Thyroid gland (tissue), 4 donors: ENCODE measurements around the gene CCDC136. TPM values are rescaled to one million over a fixed set of nuclear protein-coding genes. Genes with fewer than 3 reads are reported as not detected.

Experiments used
- DNase-seq, 2 donors: peaks; one replicate each; pipeline ENCODE4 v3.0.0-alpha.2; 2019
- H3K27ac ChIP-seq, 3 donors: fragments of 200-600 bp; sonication (generic); 1 replicate in 2 of 3; 2 replicates in 1 of 3; pipeline ENCODE4 v1.5.1; 2016 to 2019; ENCODE audit warnings: mild to moderate bottlenecking in 1 of 3, moderate library complexity in 1 of 3
- H3K27me3 ChIP-seq: fragments of 200-600 bp; sonication (generic); one replicate; pipeline ENCODE4 v1.5.1; 2019
- H3K36me3 ChIP-seq, 2 donors: fragments of 200-600 bp; sonication (generic); one replicate each; pipeline ENCODE4 v1.5.1; 2016 to 2019
- H3K4me1 ChIP-seq, 2 donors: fragments of 200-600 bp; sonication (generic); one replicate each; pipeline ENCODE4 v1.5.1; 2017 to 2019
- H3K4me3 ChIP-seq, 3 donors: fragments of 200-600 bp; sonication (generic); replicated peaks in 1 of 3; 1 replicate in 2 of 3; 2 replicates in 1 of 3; pipeline ENCODE4 v1.5.1; 2016; ENCODE audit warnings: mild to moderate bottlenecking in 1 of 3
- H3K9me3 ChIP-seq: fragments of 200-600 bp; sonication (generic); one replicate; pipeline ENCODE4 v1.5.1; 2017
- POLR2A ChIP-seq, 2 donors: fragments of 450-650 bp; IDR thresholded peaks; one replicate each; pipeline ENCODE4 v1.6.1; 2017; ENCODE audit warnings: antibody characterized with exemption in 2 of 2, mild to moderate bottlenecking in 2 of 2, moderate library complexity in 1 of 2
- WGBS, 2 donors: methylation state at CpG; one replicate each; pipeline ENCODE4 v1.1.5; 2017; 5-methylcytosine and 5-hydroxymethylcytosine counted together
- intact Hi-C: fragments of 100-400 bp; cut with DNase I; formaldehyde crosslinking; loops from one replicate; pipeline ENCODE4 v1.15.1; 2023
- total RNA-seq, 4 donors: library from RNA; depleted of rRNA; stranded (reverse); fragments of >200 nt; gene quantifications; one replicate each; pipeline ENCODE4 v1.2.3, GENCODE V29; 2016
- TF ChIP-seq, protein P1 (sequence below), 6 experiments: fragments of 200-600 bp in 3 of 6; fragments of 450-650 bp in 3 of 6; sonication (generic) in 3 of 6; IDR thresholded peaks; one replicate each; pipeline ENCODE4 v1.5.1; 2016 to 2019; ENCODE audit warnings: antibody characterized with exemption in 6 of 6, mild to moderate bottlenecking in 2 of 6, inconsistent platforms in 1 of 6, moderate library complexity in 1 of 6

CCDC136 gene
- total RNA-seq, 4 donors from 2014 or later = 4.4 to 4.9 (median 4.6) TPM

DNA sequence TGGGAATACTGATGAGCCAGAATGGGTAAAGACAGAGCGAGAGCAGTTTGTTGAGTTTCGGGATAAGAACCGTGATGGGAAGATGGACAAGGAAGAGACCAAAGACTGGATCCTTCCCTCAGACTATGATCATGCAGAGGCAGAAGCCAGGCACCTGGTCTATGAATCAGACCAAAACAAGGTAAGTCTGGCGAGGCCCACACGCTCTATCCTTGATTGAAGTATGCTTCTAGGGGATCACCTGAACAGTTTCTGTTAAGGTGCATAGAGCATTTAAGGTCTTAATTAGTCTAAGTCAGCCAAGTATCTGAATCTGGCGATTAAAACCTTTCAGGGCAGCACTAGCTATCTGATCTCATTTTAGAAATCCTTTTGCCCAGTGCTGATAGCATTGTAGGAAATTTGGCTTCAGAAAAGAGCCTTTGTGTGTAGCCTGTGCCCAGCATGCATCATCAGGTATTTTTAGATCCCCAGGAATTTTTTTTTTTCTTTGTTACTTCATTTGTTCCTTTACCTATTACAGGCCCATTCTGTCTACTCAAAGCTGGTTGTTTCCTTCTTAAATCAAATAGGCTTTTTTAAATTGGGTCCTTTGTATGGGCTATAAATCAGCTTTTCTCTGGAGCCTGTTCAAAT lies 24.2 kb upstream of the CCDC136 start:
- DNase-seq = no peak
- no peak for TF ChIP-seq POLR2A (IDR thresholded peaks at IDR 0.05)
- TF ChIP-seq, protein P1, sequence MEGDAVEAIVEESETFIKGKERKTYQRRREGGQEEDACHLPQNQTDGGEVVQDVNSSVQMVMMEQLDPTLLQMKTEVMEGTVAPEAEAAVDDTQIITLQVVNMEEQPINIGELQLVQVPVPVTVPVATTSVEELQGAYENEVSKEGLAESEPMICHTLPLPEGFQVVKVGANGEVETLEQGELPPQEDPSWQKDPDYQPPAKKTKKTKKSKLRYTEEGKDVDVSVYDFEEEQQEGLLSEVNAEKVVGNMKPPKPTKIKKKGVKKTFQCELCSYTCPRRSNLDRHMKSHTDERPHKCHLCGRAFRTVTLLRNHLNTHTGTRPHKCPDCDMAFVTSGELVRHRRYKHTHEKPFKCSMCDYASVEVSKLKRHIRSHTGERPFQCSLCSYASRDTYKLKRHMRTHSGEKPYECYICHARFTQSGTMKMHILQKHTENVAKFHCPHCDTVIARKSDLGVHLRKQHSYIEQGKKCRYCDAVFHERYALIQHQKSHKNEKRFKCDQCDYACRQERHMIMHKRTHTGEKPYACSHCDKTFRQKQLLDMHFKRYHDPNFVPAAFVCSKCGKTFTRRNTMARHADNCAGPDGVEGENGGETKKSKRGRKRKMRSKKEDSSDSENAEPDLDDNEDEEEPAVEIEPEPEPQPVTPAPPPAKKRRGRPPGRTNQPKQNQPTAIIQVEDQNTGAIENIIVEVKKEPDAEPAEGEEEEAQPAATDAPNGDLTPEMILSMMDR (IDR thresholded peaks at IDR 0.05) = no peak
- Histone ChIP-seq H3K4me1 (peaks cover 12% of the 10 kb centered on the region in 2 donors), H3K27me3 (no peaks in the 10 kb centered on the region), H3K27ac (no peak overlapping the region), H3K9me3 (no peaks in the 10 kb centered on the region), H3K36me3 (peaks cover 28 to 29% of the 10 kb centered on the region in 2 donors), H3K4me3 (no peak overlapping the region)
- WGBS, 2 donors = 93 to 94% methylated on average over 6 of the region's 6 CpGs
- intact Hi-C loops = no loop called here

DNA sequence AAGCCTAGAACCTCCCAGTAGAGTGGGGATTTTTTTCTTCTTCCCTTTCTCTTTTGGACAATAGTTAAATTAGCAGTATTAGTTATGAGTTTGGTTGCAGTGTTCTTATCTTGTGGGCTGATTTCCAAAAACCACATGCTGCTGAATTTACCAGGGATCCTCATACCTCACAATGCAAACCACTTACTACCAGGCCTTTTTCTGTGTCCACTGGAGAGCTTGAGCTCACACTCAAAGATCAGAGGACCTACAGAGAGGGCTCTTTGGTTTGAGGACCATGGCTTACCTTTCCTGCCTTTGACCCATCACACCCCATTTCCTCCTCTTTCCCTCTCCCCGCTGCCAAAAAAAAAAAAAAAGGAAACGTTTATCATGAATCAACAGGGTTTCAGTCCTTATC lies 21.5 kb upstream of the CCDC136 start:
- H3K36me3 ChIP-seq = peaks cover 28 to 37% of the 10 kb centered on the region in 2 donors
- H3K27me3 ChIP-seq = no peaks in the 10 kb centered on the region
- intact Hi-C loops = no loop called here
- no peaks in the 10 kb centered on the region for H3K4me1 ChIP-seq
- TF ChIP-seq, protein P1 (IDR thresholded peaks at IDR 0.05) = no peak
- no peak for TF ChIP-seq POLR2A (IDR thresholded peaks at IDR 0.05)
- no peak overlapping the region for H3K4me3 ChIP-seq
- H3K27ac ChIP-seq = no peak overlapping the region
- no peak for DNase-seq
- no peaks in the 10 kb centered on the region for H3K9me3 ChIP-seq
- WGBS, 2 donors = 57 to 61% methylated on average over 2 of the region's 2 CpGs

GRCh38 chr7:128773604-128774003 lies 18.2 kb upstream of the CCDC136 start:
- 97 to 98% methylated on average over 12 of the region's 12 CpGs for WGBS, 2 donors
- Histone ChIP-seq H3K4me3 (no peak overlapping the region), H3K27me3 (no peaks in the 10 kb centered on the region), H3K36me3 (peaks cover 12 to 26% of the 10 kb centered on the region in 2 donors), H3K4me1 (no peaks in the 10 kb centered on the region), H3K9me3 (no peaks in the 10 kb centered on the region), H3K27ac (no peak overlapping the region)
- TF ChIP-seq, protein P1 (IDR thresholded peaks at IDR 0.05) = no peak
- no peak for TF ChIP-seq POLR2A (IDR thresholded peaks at IDR 0.05)
- intact Hi-C loops = no loop called here
- no peak for DNase-seq

DNA sequence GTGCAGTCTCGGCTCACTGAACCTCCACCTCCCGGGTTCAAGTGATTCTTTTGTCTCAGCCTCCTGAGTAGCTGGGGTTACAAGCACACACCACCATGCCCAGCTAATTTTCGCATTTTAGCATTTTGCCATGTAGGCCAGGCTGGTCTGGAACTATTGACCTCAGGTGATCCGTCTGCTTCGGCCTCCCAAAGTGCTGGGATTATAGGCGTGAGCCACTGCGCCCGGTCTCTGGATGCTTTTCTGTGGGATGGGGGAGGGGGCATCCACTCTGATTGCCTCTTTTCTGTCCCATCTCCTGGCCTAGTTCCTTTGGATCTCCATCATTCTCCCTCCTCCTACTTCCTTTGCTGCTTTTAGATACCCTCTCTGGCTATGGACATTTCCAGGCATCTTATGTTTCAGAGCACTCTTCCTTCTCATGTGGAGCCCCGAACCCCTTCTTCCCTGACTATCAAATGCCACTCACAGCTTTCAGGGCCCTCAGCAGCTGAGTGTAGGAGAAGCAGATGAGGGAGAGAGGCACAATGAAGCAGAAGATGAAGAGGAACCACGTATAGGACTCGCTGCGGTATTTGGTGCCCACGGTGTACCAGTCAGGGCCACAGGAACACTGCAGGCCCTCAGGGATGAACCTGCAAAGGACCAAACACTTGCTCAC lies 17.6 kb upstream of the CCDC136 start:
- peaks cover 6 to 23% of the 10 kb centered on the region in 2 donors for H3K36me3 ChIP-seq
- no peak overlapping the region for H3K27ac ChIP-seq
- TF ChIP-seq, protein P1 (IDR thresholded peaks at IDR 0.05) = no peak
- no peak for TF ChIP-seq POLR2A (IDR thresholded peaks at IDR 0.05)
- no peak for DNase-seq
- 90 to 91% methylated on average over 13 of the region's 13 CpGs for WGBS, 2 donors
- no peaks in the 10 kb centered on the region for H3K9me3 ChIP-seq
- intact Hi-C loops = no loop called here
- H3K27me3 ChIP-seq = no peaks in the 10 kb centered on the region
- H3K4me1 ChIP-seq = no peaks in the 10 kb centered on the region
- H3K4me3 ChIP-seq = no peak overlapping the region

- no peak overlapping the region for H3K4me3 ChIP-seq
- H3K36me3 ChIP-seq = peaks cover 0 to 16% of the 10 kb centered on the region in 2 donors
- DNase-seq = no peak
- TF ChIP-seq POLR2A (IDR thresholded peaks at IDR 0.05) = no peak
- TF ChIP-seq, protein P1 (IDR thresholded peaks at IDR 0.05) = no peak
- WGBS, 2 donors = 92% methylated on average over 7 of the region's 7 CpGs
- no peaks in the 10 kb centered on the region for H3K27me3 ChIP-seq
- intact Hi-C loops = no loop called here
- no peaks in the 10 kb centered on the region for H3K4me1 ChIP-seq
- no peaks in the 10 kb centered on the region for H3K9me3 ChIP-seq
- no peak overlapping the region for H3K27ac ChIP-seq
Observed at GRCh38 chr7:128774921-128775320, 16.8 kb upstream of the CCDC136 start.
